ENCODE data around the gene PLXDC2.

DNA sequence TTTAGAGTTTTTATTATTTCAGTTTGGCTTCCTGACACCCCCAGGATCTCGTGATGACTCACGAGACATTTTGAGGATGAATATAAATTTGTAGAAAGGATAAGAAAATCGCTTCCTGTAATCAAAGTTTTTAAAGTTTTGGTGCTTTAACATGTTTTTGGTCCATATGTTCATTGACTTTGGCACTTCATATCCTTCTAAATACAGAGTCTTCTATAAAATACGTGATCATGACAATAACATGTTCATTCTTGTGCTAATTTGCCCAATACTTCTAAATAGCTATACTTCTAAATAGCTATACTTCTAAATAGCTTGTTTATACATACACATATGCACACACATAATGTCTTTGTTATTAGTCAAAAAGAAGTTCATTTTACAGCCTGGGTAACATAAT lies 341.9 kb downstream of the PLXDC2 start:
- TF ChIP-seq EP300 (IDR thresholded peaks at IDR 0.05) (no peak), CTCF (IDR thresholded peaks at IDR 0.05) (no peak), POLR2AphosphoS5 (IDR thresholded peaks at IDR 0.05) (no peak)
